HuH-7 (cell line): ENCODE measurements around the gene MCM5.
"Not testable (repeated sequence)": the region's sequence is repeated elsewhere in the genome, so short reads cannot be mapped to it uniquely, and the experiment has no call there.

Experiments
- DNase-seq: peaks from one replicate; pipeline ENCODE4 v3.0.0; 2011; ENCODE audit warnings: low spot score

MCM5 gene

DNA sequence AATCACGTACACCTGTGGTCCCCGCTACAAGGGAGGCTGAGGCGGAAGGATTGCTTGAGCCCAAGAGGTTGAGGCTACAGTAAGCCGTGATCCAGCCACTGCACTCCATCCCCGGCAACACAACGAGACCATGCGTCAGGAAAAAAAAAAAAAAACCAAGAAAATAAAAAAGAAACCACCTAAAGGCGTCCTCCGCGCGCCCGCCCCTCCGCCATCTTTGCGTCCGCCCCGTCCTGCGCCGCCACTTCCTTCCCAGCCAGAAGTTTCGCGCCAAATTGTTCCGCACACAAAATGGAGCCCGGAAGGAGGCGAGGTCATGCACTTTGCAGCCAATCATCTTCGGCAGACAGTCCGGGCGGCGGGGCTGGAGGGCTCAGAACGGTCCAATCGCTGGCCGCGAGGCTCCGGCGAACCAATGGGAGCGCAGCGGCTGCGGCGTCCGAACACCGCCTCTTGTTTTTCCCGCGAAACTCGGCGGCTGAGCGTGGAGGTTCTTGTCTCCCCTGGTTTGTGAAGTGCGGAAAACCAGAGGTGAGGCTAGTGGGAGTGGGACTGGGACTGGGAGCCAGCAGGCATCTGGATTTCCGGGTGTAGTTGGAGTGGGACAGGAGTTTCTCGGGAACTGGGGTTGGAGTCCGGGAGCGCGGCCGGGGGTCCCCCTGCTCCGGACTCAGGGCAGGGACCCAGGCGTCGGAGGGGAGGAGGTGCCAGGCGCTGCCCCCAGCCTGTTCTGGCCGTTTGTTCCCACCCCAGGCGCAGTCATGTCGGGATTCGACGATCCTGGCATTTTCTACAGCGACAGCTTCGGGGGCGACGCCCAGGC lies at the start of gene MCM5:
MCM5 (plus strand) TSS at position 463 of the 823 bp plus-strand sequence; CDS start at position 762, 299 bp downstream.
- DNase-seq, result peak; percentile 99

DNA sequence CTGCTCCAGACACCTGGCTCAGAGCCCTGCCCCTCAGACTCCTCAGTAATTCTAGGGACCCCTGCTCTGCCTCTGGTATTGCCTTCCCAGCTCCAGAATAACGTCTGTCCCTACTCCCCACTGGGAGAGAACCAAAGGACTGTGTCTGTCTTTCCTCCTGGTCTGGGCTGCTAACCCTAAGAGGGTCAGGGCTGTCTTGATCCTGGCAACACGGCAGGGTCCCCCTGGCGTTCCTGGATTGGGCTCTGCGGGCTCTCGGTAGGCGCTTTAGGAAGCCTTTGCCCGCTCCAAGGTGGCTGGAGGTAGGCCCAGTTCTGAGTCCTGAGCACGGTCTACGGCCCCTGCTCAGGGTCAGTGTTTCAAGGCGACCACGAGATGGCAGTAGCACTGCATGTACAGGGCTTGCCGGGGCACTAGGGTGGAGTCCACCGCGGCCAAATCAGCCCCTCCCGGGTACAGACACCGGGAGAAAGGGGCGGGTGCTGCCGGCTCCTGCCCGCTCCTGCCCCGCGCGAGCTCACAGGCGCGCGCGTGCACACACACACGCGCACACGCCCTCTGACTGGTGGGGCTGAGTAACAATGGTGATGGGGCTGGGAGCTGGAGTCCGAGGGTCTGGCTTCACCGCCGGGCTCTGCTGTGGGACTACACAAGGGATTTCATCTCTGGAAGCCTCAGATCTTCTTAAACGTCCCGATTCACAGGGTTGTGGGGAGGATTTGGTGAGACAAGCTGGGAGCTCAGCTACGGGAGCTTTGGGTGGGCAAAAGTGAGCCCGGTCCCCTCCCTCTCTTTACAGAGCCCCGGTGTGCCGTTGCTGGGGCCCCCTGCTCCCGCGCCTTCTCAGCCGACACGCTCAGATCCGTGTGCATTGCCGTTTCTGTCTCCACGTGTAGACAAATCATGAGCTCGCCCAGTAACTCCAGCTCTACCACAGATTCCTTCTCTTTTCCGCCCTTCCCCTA lies 49.1 kb upstream of the MCM5 start:
- peak; percentile 98 for DNase-seq

DNA sequence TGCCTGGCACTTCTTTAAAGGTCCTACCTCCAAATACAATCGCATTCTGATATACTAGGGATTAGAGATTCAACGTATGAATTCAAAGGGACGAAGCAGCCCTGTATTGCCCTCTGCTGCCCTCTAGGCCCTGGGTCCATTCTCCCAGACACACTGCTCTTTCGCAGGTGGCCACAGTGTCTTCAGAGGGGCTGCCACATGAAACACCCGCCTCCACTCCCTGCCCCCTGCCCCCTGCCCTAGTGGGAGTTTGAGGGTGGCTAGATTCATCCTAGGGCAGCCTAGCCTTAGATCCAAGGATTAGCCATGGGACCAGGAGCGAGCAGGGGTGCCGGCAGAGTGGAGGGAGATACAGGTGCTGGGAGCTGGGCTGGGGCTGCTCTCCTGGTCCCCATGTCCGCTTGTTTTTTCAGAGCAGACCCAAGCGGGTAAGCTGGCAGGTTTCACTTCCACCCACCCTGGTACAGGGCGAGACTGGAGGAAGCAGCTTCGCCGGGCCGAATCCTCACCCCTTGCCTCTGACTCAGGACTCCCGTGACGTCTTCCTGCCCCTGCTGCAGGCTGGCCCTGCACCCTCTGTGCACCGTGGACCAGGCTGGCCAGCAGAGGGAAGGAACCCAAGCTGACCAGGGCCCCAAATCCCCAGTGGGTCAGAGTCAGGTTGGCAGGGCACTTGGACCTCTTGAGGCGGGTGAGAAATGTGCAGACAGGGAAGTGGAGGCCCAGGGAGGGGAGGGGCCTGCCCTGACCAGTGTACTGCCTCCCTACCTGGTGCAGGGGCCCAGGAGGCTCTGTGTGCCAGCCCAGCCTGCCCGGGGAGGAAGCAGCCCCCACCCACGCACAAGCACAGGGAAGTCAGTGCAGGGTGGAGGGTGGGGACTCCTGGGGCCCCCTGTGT lies 47.5 kb upstream of the MCM5 start:
- DNase-seq, result peak; percentile 63

DNA sequence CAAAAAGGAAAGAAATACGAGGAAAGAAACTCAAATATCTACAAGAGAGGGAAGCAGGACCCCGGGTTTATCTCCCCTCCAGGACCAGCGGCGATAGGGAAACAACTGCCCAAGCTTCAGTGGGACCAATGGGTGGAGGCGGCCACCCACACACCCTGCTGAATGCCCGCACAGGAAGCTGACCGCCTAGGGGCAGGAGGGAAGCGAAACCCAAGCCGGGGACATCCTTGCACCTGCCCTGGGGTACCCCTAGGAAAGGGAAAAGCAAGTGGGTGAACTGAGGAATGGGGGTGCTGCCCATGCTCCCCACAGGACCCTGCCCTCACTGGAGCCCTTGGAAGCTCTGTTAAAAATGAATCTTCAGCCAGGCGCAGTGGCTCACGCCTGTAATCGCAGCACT lies 46.6 kb upstream of the MCM5 start:
- DNase-seq, result no peak

DNA sequence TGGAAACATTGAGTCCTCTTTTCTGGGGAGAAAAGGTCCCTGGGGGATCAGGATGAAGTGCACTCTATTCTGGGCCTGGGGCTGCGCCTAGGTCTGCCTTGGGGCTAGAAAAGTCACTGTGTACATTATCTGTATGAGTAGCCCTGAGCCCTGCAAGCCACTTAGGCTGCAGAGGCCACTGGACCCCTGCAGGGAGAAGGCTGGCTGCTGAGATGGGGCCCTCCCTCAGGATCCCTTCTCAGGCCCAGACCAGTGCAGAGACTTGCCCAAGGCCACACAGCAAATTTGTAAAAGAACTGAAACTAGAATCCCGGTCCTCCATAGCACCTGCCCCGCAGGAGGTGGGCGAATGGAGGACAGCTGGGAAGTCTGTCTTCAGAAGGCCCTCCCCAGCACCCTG lies 45.9 kb upstream of the MCM5 start:
- DNase-seq, result no peak

DNA sequence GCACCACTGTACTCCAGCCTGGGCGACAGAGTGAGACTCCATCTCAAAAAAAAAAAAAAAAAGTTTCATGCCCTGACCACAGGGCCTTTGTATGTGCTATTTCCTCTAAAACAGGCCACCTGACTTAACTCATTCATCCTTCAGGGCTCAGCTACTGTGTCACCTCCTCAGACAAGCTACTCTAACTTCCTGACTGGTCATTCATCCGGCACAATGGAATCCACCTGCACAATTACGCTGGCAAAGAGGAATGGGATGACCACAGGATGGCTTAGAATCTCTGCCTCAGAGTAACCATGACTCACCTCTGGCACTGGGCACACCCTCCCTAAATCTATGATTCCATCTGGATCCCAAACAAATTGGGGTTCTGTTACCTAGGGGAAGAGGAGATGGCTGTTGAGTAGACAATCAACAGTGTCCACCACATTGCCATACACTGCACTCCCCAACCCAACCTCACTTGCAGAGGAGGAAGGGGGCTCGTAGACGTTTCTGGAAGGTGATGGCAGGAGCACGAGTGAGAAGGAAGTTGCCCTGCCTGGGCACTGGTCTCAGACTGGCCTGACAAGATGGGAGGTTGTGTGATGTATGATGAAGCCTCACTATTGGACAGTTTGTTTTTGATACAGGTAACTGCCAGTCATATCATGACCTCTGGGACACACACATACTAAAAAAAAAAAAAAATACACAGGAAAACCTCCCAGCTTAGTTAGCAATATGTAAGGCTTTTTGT lies 41.9 kb upstream of the MCM5 start:
- no peak for DNase-seq

DNA sequence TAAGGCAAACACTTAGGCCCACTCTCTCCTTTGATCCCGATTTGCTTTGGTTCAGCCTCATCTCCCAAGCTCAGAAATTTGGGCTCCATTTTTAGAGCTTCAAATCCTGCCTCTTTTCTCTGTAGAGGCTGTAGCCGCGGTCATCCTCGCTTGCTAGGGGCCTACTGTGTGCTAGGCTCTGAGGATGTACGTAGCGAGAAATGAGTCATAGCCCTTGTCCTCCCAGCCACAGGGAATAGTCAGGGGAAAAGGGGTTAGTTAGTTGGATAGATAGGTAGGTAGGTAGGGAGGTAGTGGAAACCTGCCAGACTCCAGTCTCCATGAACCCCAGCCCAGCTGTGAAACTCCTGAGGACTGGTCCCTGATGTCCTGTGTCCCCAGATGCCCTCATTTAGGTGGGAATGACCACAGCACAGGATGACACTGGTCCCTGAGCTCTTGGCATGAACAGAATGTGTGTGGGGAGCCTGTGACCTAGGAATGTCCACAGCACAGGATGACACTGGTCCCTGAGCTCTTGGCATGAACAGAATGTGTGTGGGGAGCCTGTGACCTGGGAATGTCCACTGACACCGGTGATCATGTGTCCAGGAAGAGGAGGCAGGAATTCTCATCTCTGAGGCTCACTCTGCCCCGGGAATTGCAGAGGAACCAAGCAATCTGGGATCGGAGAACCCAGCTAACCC lies 40.4 kb upstream of the MCM5 start:
- no peak for DNase-seq

DNA sequence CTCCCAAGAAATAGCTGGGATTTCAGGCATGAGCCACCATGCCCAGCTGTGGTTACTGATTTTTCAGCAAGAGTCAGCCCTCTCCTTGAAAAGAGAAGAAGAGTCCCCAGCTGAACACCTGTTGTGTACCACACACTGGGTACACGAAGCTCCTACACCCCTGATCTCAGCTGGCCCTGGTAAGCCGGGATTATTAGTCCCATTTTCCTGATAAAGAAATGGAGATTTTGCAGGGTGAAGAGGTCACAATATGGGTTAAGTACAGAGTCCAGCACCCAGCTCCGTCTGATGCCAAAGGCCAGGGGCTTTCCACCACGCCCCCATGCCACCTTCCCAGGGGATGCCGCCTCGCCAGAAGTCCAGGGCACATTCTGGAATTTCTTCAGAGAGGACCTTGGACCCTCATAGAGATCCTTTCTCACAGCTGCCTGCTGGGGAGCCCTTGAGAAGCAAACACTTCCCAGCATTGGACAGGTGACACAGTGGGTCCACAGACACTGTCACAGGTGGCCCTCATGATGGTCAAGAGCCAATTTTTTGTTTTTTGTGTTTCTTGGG lies 38.9 kb upstream of the MCM5 start:
- DNase-seq, result no peak

DNA sequence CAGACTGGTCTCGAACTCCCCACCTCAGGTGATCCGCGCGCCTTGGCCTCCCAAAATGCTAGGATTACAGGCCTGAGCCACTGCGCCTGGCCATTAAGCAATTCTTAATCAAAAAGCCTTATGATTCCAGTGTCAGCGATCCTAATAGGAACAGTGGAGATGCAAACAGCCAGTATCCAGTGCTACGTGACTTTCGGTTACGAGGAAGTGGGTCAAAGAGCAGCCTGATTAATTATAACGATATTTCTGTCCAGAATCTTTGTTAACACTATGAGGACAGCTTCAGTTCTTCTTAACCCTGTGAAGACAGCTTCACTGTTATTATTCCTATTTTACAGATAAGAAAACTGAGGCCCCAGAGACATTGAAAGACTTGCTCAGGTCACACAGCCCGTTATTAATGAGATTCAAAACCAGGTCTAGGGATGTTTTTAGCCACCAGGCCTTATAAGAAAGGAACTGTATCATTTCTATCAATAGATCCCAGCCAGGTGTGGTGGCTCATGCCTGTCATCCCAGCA lies 36.3 kb upstream of the MCM5 start:
- no peak for DNase-seq

DNA sequence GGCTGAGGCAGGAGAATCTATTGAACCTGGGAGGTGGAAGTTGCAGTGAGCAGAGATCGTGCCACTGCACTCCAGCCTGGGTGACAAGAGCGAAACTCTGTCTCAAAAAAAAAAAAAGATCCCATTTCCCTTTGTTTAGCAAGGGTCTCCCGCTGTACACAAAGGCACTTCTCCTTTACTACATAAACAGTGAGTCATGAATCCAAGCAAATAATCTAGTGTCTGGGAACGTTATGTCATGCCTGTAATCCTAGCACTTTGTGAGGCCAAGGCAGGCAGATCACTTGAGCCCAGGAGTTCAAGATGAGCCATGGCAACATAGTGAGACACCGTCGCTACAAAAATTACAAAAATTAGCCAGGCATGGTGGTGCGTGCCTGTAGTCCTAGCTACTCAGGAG lies 35.7 kb upstream of the MCM5 start:
- DNase-seq, result not testable (repeated sequence)

DNA sequence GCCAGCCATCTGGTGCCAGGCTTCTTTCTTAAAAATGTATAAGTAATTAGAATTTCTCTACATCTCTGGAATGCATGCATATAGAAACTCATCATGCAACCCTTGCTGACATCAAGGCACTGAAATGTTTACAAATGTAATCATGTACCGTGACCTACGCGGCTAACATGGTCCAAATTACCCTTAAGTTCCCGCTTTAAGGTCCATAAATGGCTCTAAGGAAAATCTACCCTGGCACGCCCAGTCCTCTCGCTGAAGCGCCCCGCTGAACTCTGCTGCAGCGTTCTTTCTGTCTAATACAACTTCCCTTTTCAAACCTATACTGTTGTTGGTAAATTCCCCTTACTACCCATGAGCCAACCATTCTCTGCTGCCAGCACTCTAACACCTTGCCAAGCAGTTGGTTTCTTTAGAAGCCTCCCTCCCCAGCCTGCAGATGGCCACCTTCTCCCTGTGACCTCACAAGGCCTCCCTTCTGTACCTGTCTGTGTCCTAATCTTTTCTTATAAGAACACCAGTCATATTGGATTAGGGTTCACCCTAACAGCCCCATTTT lies 32.5 kb upstream of the MCM5 start:
- DNase-seq, result no peak

DNA sequence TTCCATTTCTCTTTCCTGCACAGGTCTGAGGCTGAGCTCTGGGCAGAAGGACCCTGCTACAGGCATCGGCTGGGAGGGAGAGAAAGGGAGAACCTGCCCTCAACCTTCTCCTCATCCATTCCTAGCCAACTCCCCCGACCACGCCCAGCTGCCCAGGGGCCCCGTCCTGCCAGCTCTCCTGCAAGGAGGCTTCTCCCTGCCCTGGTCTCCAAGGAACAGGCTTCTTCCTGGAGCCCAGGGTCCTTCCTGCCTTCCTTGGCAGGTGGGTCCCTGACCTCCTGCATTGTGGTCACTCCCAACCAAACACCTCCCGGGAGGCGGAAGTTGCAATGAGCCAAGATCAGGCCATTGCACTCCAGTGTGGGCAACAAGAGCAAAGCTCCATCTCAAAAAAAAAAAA lies 31.6 kb upstream of the MCM5 start:
- DNase-seq, result no peak

DNA sequence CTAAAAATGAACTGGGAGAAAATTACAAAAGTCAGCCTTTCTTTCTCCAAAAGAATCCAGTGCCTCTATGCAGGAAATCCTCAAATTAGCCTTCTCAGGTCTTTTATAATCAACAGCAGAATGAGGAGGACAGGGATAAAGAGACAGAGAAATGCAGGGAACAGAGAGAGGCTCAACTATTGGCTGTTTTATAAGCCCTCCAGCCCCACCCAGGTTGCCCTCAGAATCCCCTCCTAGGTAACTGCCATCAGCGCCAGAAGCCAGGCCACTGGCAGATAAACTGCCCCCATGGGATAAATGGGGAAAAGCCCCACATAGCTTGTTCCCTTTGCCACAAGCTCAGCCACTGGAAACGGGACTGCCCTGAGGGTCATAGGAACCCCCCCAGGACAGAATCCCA lies 29.9 kb upstream of the MCM5 start:
- DNase-seq, result no peak

DNA sequence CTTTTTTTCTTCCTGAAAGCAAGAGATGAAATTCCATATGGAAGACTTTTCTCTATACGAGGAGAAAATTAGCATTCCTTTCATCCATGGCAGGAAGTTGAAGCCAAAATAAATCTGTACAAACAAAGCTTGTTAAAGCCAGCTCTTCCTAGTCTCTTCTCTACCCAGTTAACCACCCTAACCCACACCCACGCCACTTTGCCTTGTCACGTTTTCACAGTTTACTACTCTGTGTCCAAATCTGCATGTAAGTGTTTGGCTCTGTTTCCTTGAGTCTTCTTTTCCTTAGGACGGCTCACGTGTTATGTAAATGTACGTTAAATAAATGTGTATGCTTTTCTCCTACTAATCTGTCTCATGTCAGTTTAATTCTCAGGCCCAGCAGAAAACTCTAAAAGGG lies 26.2 kb upstream of the MCM5 start:
- no peak for DNase-seq

DNA sequence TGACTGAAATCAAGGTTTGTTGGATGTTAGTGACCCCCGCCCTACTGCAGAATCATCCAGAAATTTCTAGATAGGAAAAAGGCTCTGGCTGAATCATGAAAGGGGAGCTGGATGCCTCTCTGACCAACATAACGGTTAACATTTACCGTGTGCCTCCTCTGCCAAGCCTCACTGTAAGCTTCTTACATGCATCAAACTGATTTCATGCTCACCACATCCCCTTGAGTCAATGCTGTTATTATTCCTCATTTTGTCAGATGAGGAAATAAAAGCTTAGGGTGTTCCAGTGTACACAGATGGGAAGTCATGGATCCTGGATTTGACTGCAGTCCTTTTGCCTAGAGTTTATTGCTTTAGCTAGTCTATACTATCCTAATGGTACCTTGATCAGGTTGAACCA lies 24.9 kb upstream of the MCM5 start:
- no peak for DNase-seq

DNA sequence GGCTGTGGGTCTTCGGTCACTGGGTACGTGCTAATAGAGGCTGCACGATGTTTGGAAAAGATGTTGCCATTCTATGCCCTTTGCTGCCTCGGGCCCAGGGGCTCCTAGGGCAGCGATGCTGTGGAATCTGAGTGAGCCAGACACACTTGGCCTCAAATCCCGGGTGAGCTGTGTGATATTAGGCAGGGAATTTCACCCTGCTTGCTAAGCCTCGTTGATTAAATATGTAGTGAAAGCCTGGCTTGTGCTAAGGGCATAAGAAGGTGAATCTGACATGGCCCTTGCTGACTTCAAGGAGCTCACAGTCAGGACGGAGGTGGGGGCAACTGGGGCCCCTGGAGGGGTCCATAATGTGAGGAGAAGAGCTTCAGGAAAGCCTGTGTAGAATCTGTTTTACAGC lies 24.4 kb upstream of the MCM5 start:
- DNase-seq, result no peak

DNA sequence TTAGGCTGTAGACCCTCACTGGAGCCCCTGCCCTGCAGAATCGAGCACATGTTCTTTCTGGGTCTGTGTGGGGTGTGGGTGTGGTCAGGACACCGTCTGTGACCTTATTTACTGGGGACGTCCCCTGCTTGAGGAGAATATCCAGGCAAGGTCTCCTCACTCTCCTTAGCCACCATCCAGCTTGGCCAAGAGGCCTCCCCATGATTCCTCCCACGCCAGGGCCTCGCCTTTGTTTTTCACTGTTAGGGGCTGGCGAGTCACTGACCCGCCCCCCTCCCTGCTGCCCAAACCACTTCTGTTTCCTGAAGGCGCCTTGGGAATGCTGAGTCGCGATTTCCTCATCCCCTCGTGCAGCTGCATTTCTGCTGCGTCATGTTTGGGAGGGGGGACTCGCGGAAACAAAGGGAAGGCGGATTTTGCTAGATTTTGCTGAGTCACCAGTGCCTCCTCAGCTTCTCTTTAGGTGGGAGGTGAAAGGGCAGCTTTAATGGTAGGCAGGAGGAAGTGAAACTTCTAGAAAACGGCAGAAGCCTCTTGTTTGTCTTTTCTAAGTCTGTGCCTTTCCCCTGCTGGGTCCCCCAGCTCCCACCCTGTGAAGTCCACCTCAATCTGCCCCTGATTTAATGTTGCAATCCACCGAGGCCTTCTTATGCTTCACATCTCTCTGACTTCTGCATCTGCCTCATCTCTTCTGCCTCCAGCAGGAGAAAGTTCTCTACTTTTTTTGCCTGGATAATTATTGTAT lies 23.0 kb upstream of the MCM5 start:
- DNase-seq, result peak; percentile 82

DNA sequence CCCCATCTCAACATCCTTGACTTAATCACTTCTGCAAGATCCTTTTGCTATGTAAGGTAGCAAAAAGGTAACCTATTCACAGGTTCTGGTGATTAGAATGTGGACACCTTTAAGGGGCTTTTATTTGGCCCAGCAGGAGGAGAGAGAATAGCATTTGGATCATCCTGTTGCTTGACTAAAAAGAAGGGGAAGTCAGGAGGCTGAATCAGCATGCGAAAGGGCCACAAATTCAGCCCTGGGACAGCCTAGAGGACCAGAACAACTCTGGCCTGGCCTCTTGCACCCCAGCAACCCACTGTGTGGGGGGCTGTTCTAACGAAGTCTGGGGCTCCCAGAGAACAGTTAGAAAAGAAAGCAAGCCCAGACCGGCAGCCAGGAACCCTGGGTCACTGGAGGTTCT lies 22.2 kb upstream of the MCM5 start:
- no peak for DNase-seq

DNA sequence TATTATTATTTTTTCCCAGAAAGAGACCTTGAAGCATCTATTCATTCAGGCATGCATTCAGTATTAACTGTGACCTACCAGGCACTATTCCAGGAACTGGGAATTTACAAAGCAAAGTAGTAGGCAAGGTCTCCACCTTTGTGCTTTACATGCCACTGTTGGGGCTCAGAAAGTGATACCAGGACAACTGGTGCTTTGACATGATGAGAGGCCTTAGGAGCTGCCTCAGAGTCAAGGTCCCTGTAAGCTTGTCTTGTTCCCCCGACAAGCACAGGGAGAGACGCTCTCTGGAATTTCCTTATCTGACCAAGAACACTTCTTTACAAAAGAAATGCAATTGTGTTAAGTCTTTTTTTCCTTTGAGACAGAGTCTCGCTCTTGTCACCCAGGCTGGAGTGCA lies 21.3 kb upstream of the MCM5 start:
- no peak for DNase-seq
